SU-DHL-6 (cell line): Measurements from ENCODE around the gene HTR3B.

Source experiments
- CTCF ChIP-seq: fragments of 200-600 bp; sonication (generic); IDR thresholded peaks from one replicate; pipeline ENCODE4 v1.5.1; 2017; ENCODE audit warnings: antibody characterized with exemption, mild to moderate bottlenecking, low read length, moderate library complexity; ENCODE audit not compliant: insufficient read depth, poor library complexity, severe bottlenecking
- EZH2phosphoT487 ChIP-seq: fragments of 200-600 bp; sonication (generic), shearing (Covaris generic); conservative IDR thresholded peaks from 2 replicates; pipeline ENCODE4 v1.6.1; 2018; ENCODE audit warnings: mild to moderate bottlenecking, antibody characterized with exemption, low read length, moderate library complexity, mixed read lengths

DNA sequence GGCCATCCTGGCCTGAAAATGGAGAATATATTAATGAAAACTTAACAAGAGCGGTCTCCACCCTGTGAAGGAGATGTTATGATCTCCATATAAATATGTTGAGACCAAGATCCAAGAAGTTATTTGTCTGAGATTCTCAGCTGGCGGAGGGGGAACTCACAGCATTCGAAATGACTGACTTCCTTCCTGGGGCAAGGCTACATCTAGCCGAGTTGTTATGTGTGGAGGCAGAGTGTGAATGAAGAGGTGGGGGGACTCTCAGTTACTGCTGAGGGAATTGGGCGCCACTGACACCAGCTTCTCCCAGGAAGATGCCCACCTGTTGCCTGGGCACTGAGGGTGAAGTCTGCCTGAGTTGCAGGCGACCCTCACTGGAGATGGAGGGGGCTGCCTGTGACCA, 76.2 kb downstream of the HTR3B start:
- no peak for TF ChIP-seq CTCF
- no peak for TF ChIP-seq EZH2phosphoT487
